A549 (cell line): ENCODE data around the gene KCNQ2.

Source experiments
- EP300 ChIP-seq, 2 experiments: fragments of >200 bp; sonication (Bioruptor Twin); formaldehyde crosslinking; IDR thresholded peaks; 2 replicates in 1 of 2; 3 replicates in 1 of 2; pipeline ENCODE4 v1.6.1; 2016 to 2017
- JUN ChIP-seq, 2 experiments: fragments of >200 bp; sonication (Bioruptor Twin); formaldehyde crosslinking; IDR thresholded peaks; 2 replicates in 1 of 2; 3 replicates in 1 of 2; pipeline ENCODE4 v1.6.1; 2016 to 2017
- POLR2A ChIP-seq: IDR thresholded peaks from 2 replicates; pipeline ENCODE4 v1.6.1; 2012; ENCODE audit warnings: mild to moderate bottlenecking, low read length
- TF ChIP-seq, protein P1 (sequence below): IDR thresholded peaks from 2 replicates; pipeline ENCODE4 v1.6.1; 2012
- TF ChIP-seq, protein P2 (sequence below): fragments of >200 bp; sonication (Bioruptor Twin); formaldehyde crosslinking; IDR thresholded peaks from 3 replicates; pipeline ENCODE4 v1.5.1; 2016

DNA sequence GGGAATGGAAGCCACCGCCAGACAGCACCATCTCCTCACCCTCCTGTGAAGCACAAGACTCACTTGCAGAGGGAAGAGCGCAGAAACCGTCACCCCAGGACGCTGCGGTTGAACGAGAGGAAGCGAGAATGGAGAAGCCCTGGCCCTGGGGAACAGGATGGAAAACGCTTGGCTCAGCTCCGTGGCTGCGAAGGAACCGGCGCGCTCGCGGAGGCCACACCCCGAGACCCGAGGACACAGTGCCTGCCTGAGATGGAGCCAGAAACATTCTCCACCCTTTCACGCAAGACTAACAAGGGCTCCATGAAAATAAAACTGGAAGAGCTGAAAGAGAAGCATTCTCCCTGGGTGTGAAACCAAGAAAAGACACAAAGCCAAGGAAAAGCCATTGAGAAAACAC is 86.0 kb downstream of the KCNQ2 start:
- TF ChIP-seq POLR2A (no peak), JUN (IDR thresholded peaks at IDR 0.05) (no peak), EP300 (IDR thresholded peaks at IDR 0.05) (no peak)
- TF ChIP-seq, protein P1, sequence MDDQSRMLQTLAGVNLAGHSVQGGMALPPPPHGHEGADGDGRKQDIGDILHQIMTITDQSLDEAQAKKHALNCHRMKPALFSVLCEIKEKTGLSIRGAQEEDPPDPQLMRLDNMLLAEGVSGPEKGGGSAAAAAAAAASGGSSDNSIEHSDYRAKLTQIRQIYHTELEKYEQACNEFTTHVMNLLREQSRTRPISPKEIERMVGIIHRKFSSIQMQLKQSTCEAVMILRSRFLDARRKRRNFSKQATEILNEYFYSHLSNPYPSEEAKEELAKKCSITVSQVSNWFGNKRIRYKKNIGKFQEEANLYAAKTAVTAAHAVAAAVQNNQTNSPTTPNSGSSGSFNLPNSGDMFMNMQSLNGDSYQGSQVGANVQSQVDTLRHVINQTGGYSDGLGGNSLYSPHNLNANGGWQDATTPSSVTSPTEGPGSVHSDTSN = no peak
- TF ChIP-seq, protein P2, sequence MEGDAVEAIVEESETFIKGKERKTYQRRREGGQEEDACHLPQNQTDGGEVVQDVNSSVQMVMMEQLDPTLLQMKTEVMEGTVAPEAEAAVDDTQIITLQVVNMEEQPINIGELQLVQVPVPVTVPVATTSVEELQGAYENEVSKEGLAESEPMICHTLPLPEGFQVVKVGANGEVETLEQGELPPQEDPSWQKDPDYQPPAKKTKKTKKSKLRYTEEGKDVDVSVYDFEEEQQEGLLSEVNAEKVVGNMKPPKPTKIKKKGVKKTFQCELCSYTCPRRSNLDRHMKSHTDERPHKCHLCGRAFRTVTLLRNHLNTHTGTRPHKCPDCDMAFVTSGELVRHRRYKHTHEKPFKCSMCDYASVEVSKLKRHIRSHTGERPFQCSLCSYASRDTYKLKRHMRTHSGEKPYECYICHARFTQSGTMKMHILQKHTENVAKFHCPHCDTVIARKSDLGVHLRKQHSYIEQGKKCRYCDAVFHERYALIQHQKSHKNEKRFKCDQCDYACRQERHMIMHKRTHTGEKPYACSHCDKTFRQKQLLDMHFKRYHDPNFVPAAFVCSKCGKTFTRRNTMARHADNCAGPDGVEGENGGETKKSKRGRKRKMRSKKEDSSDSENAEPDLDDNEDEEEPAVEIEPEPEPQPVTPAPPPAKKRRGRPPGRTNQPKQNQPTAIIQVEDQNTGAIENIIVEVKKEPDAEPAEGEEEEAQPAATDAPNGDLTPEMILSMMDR = no peak
